ENCODE results near the gene TOX2. TPM values are rescaled to one million over a fixed set of nuclear protein-coding genes. Genes with fewer than 3 reads are reported as not detected.

Gene TOX2
- total and polyA plus RNA-seq, 10 donors = 1.1 to 6.4 (median 5.0) TPM

- DNase-seq = no peak
- Histone ChIP-seq H3K27ac (no peak overlapping the region), H3K27me3 (replicated peaks in 1 of 7) (peaks cover 0 to 30% (median 5%) of the 10 kb centered on the region in 7 donors), H3K9me3 (no peaks in the 10 kb centered on the region), H3K36me3 (no peaks in the 10 kb centered on the region), H3K4me1 (peaks cover 0 to 33% (median 17%) of the 10 kb centered on the region in 6 donors), H3K4me3 (no peak overlapping the region)
- 69 to 78% (median 75%) methylated on average over 15 of the region's 15 CpGs for WGBS, 5 donors
- TF ChIP-seq CTCF (IDR thresholded peaks at IDR 0.05 in 8 of 11, conservative IDR thresholded peaks at IDR 0.05 in 3 of 11) (no peak), POLR2A (IDR thresholded peaks at IDR 0.05) (no peak), POLR2AphosphoS5 (IDR thresholded peaks at IDR 0.05) (no peak)
- intact Hi-C loops (cut with DNase I; ENCODE audit: low total_unique reads) = no loop called here
Measured at GRCh38 chr20:44018259-44018941, 103.7 kb downstream of the TOX2 start.

- Histone ChIP-seq H3K4me3 (peak overlapping the region in 1 of 8 donors; percentile 11), H3K36me3 (no peaks in the 10 kb centered on the region), H3K27ac (no peak overlapping the region), H3K27me3 (replicated peaks in 1 of 7) (peaks cover 0 to 36% (median 5%) of the 10 kb centered on the region in 7 donors), H3K4me1 (peaks cover 0 to 33% (median 17%) of the 10 kb centered on the region in 6 donors), H3K9me3 (no peaks in the 10 kb centered on the region)
- no peak for DNase-seq
- TF ChIP-seq CTCF (IDR thresholded peaks at IDR 0.05 in 8 of 11, conservative IDR thresholded peaks at IDR 0.05 in 3 of 11) (no peak), POLR2AphosphoS5 (IDR thresholded peaks at IDR 0.05) (no peak)
- WGBS, 5 donors = 66 to 78% (median 71%) methylated on average over 2 of the region's 2 CpGs
- intact Hi-C loops (cut with DNase I; ENCODE audit: low total_unique reads) = no loop called here
Measured at GRCh38 chr20:44018942-44019637, 104.4 kb downstream of the TOX2 start.

- Histone ChIP-seq H3K27ac (no peak overlapping the region), H3K36me3 (no peaks in the 10 kb centered on the region), H3K4me3 (peak overlapping the region in 1 of 8 donors; percentile 11), H3K9me3 (no peaks in the 10 kb centered on the region), H3K4me1 (peaks cover 0 to 33% (median 17%) of the 10 kb centered on the region in 6 donors), H3K27me3 (replicated peaks in 1 of 7) (peaks cover 0 to 32% (median 2%) of the 10 kb centered on the region in 7 donors)
- intact Hi-C loops (cut with DNase I; ENCODE audit: low total_unique reads) = no loop called here
- DNase-seq = no peak
- TF ChIP-seq CTCF (IDR thresholded peaks at IDR 0.05 in 8 of 11, conservative IDR thresholded peaks at IDR 0.05 in 3 of 11) (no peak), POLR2A (IDR thresholded peaks at IDR 0.05) (no peak), POLR2AphosphoS5 (IDR thresholded peaks at IDR 0.05) (no peak)
- WGBS, 5 donors = 35 to 42% (median 38%) methylated on average over 13 of the region's 13 CpGs
Measured at GRCh38 chr20:44019638-44020335, 105.1 kb downstream of the TOX2 start.
